Measurements from ENCODE around the gene CD47.

- TF ChIP-seq CTCF (IDR thresholded peaks at IDR 0.05 in 2 of 3, conservative IDR thresholded peaks at IDR 0.05 in 1 of 3; ENCODE audit: borderline replicate concordance in 1 of 3, insufficient read depth in 1 of 3, low read depth in 2 of 3, low read length in 2 of 3) (no peak), EZH2phosphoT487 (IDR thresholded peaks at IDR 0.05; ENCODE audit: borderline replicate concordance) (no peak), ZBTB33 (IDR thresholded peaks at IDR 0.05; ENCODE audit: extremely low read depth, insufficient replicate concordance, low read length) (no peak), POLR2AphosphoS5 (IDR thresholded peaks at IDR 0.05; ENCODE audit: low read depth, low read length) (no peak), REST (IDR thresholded peaks at IDR 0.05; ENCODE audit: low read depth) (no peak), POLR2A (IDR thresholded peaks at IDR 0.05; ENCODE audit: borderline replicate concordance, extremely low read depth, insufficient read depth, insufficient read length) (no peak), EZH2 (IDR thresholded peaks at IDR 0.05) (no peak), ATF3 (IDR thresholded peaks at IDR 0.05) (no peak), YY1 (IDR thresholded peaks at IDR 0.05; ENCODE audit: extremely low read depth, insufficient replicate concordance, low read depth, low read length) (no peak), ELF1 (IDR thresholded peaks at IDR 0.05; ENCODE audit: borderline replicate concordance, low read depth) (no peak), MAX (IDR thresholded peaks at IDR 0.05) (no peak), ZFX (IDR thresholded peaks at IDR 0.05) (no peak)
These were observed 53.1 kb downstream of the CD47 start for GRCh38 chr3:108037770-108038169.
